ENCODE measurements around the gene COQ10A. TPM values are rescaled to one million over a fixed set of nuclear protein-coding genes. Genes with fewer than 3 reads are reported as not detected.

COQ10A gene
- total RNA-seq, 1 experiment from 2014 or later = 24.4 TPM

DNA sequence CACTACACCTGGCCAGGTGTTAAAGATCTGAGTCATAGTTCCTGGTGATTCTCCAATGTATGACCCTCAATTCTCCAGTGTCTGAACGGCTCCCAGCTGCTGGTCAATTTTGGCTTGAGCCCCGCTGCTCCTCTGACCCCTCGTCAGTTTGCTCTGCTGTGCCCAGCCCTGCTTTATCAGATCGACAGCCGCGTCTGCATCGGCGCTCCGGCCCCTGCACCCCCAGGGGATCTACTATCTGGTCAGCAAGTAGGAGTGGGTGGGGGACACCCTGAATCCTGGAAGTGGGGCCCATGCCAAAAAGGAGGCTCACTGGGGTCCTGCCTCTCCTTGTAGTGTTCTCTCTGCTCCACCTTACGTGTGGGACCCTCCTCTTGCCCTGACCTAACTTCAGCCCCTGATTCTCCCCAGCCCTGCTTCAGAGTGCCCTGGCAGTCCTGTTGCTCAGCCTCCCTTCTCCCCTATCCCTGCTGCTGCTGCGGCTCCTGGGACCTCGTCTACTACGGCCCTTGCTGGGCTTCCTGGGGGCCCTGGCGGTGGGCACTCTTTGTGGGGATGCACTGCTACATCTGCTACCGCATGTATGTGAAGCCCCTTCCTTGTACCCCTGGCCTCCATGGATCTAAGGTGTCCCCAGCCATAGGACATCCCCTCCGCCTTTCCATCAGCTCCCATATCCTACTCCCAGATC is 31.9 kb upstream of the COQ10A start:
- peaks cover 12% of the 10 kb centered on the region for H3K4me1 Mint-ChIP-seq
- POLR2A ChIA-PET = interaction anchor here (2.2 kb wide), 1 partner anchor 13 kb away, joined by 7 read pairs; the partner anchor contains the start of gene RNF41
- no peak for ATAC-seq

GRCh38 chr12:56236091-56236490 is 30.7 kb upstream of the COQ10A start:
- ChIA-PET CTCF (interaction anchor here (0.7 to 4.4 kb wide), 4 partner anchors 22 to 401 kb away, joined by 3 to 18 read pairs (median 6); partner anchors contain the start of gene ANKRD52), POLR2A (interaction anchor here (0.6 to 2.2 kb wide), 2 partner anchors 15 to 42 kb away, joined by 3 to 7 read pairs; partner anchors contain the start of gene RNF41)
- DNase-seq (ENCODE audit: low spot score) (no peak), ATAC-seq (no peak)
- Mint-ChIP-seq H3K27me3 (ENCODE audit: low read depth) (peaks cover 30% of the 10 kb centered on the region), H3K4me1 (peaks cover 6% of the 10 kb centered on the region), H3K36me3 (peaks cover 9% of the 10 kb centered on the region), H3K4me3 (no peak overlapping the region), H3K27ac (no peak overlapping the region), H3K9me3 (no peaks in the 10 kb centered on the region)
- TF ChIP-seq, protein P1, sequence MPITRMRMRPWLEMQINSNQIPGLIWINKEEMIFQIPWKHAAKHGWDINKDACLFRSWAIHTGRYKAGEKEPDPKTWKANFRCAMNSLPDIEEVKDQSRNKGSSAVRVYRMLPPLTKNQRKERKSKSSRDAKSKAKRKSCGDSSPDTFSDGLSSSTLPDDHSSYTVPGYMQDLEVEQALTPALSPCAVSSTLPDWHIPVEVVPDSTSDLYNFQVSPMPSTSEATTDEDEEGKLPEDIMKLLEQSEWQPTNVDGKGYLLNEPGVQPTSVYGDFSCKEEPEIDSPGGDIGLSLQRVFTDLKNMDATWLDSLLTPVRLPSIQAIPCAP (CRISPR knock-in tag; IDR thresholded peaks at IDR 0.05) = no peak
- TF ChIP-seq, protein P2, sequence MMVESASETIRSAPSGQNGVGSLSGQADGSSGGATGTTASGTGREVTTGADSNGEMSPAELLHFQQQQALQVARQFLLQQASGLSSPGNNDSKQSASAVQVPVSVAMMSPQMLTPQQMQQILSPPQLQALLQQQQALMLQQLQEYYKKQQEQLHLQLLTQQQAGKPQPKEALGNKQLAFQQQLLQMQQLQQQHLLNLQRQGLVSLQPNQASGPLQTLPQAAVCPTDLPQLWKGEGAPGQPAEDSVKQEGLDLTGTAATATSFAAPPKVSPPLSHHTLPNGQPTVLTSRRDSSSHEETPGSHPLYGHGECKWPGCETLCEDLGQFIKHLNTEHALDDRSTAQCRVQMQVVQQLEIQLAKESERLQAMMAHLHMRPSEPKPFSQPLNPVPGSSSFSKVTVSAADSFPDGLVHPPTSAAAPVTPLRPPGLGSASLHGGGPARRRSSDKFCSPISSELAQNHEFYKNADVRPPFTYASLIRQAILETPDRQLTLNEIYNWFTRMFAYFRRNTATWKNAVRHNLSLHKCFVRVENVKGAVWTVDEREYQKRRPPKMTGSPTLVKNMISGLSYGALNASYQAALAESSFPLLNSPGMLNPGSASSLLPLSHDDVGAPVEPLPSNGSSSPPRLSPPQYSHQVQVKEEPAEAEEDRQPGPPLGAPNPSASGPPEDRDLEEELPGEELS (CRISPR knock-in tag; IDR thresholded peaks at IDR 0.05) = no peak
- TF ChIP-seq, protein P3, sequence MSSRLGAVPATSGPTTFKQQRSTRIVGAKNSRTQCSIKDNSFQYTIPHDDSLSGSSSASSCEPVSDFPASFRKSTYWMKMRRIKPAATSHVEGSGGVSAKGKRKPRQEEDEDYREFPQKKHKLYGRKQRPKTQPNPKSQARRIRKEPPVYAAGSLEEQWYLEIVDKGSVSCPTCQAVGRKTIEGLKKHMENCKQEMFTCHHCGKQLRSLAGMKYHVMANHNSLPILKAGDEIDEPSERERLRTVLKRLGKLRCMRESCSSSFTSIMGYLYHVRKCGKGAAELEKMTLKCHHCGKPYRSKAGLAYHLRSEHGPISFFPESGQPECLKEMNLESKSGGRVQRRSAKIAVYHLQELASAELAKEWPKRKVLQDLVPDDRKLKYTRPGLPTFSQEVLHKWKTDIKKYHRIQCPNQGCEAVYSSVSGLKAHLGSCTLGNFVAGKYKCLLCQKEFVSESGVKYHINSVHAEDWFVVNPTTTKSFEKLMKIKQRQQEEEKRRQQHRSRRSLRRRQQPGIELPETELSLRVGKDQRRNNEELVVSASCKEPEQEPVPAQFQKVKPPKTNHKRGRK (CRISPR knock-in tag; IDR thresholded peaks at IDR 0.05; ENCODE audit: borderline replicate concordance) = no peak
- TF ChIP-seq CTCF (IDR thresholded peaks at IDR 0.05) (no peak), KAT7 (CRISPR knock-in tag; IDR thresholded peaks at IDR 0.05; ENCODE audit: borderline replicate concordance) (no peak), JAZF1 (CRISPR knock-in tag; IDR thresholded peaks at IDR 0.05) (no peak)

More for the DNA sequence above, 31.9 kb upstream of the COQ10A start:
- Mint-ChIP-seq H3K36me3 (peaks cover 3% of the 10 kb centered on the region; the same call in 1 of the 2 replicates), H3K4me3 (no peak overlapping the region), H3K27me3 (ENCODE audit: low read depth) (peaks cover 30% of the 10 kb centered on the region), H3K9me3 (no peaks in the 10 kb centered on the region), H3K27ac (no peak overlapping the region)
- DNase-seq (ENCODE audit: low spot score) = no peak
- CTCF ChIA-PET = interaction anchor here (3.1 to 4.4 kb wide), 2 partner anchors 24 to 29 kb away, joined by 14 to 18 read pairs; partner anchors contain the start of gene ANKRD52
- TF ChIP-seq ATF1 (CRISPR knock-in tag; IDR thresholded peaks at IDR 0.05) (no peak), USF2 (CRISPR knock-in tag; IDR thresholded peaks at IDR 0.05) (no peak)

- CTCF ChIA-PET = interaction anchor here (0.8 to 4.4 kb wide), 6 partner anchors 15 to 85 kb away, joined by 3 to 18 read pairs (median 4); partner anchors contain the start of genes ANKRD52, RNF41 and SMARCC2
- no peak overlapping the region for H3K4me3 Mint-ChIP-seq
- DNase-seq (ENCODE audit: low spot score) = no peak
- TF ChIP-seq STAT6 (CRISPR knock-in tag; conservative IDR thresholded peaks at IDR 0.05; ENCODE audit: low read depth) (no peak), JUN (CRISPR knock-in tag; IDR thresholded peaks at IDR 0.05) (no peak), ZNF423 (CRISPR knock-in tag; IDR thresholded peaks at IDR 0.05) (no peak), ETV6 (CRISPR knock-in tag; IDR thresholded peaks at IDR 0.05) (no peak), EMX1 (CRISPR knock-in tag; IDR thresholded peaks at IDR 0.05) (no peak), TEAD1 (CRISPR knock-in tag; IDR thresholded peaks at IDR 0.05) (no peak)
- TF ChIP-seq, protein P4, sequence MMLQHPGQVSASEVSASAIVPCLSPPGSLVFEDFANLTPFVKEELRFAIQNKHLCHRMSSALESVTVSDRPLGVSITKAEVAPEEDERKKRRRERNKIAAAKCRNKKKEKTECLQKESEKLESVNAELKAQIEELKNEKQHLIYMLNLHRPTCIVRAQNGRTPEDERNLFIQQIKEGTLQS (CRISPR knock-in tag; conservative IDR thresholded peaks at IDR 0.05) = no peak
- TF ChIP-seq, protein P5, sequence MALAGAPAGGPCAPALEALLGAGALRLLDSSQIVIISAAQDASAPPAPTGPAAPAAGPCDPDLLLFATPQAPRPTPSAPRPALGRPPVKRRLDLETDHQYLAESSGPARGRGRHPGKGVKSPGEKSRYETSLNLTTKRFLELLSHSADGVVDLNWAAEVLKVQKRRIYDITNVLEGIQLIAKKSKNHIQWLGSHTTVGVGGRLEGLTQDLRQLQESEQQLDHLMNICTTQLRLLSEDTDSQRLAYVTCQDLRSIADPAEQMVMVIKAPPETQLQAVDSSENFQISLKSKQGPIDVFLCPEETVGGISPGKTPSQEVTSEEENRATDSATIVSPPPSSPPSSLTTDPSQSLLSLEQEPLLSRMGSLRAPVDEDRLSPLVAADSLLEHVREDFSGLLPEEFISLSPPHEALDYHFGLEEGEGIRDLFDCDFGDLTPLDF (CRISPR knock-in tag; IDR thresholded peaks at IDR 0.05) = no peak
Observed at GRCh38 chr12:56236985-56237384, 29.8 kb upstream of the COQ10A start.

More at GRCh38 chr12:56236985-56237384, 29.8 kb upstream of the COQ10A start:
- H3K27me3 Mint-ChIP-seq (ENCODE audit: low read depth) = peaks cover 27% of the 10 kb centered on the region
- H3K27ac Mint-ChIP-seq = no peak overlapping the region
- H3K4me1 Mint-ChIP-seq = peaks cover 6% of the 10 kb centered on the region
- peaks cover 18% of the 10 kb centered on the region for H3K36me3 Mint-ChIP-seq
- H3K9me3 Mint-ChIP-seq = no peaks in the 10 kb centered on the region
- no peak for ATAC-seq
- POLR2A ChIA-PET = interaction anchor here (0.6 to 2.2 kb wide), 3 partner anchors 16 to 74 kb away, joined by 3 to 7 read pairs (median 3); partner anchors contain the start of gene RNF41
